Fibroblast of pulmonary artery (primary cell): ENCODE measurements around the gene MEGF6.

Experiments used
- DNase-seq: peaks from one replicate; pipeline ENCODE4 v3.0.0-alpha.2; 2010; ENCODE audit warnings: low read depth
- H3K4me3 ChIP-seq: replicated peaks from 2 replicates; pipeline ENCODE4 v1.5.1; 2011; ENCODE audit warnings: low read depth, mild to moderate bottlenecking, control low read depth, low read length, moderate library complexity
- CTCF ChIP-seq: IDR thresholded peaks from 2 replicates; pipeline ENCODE4 v1.5.1; 2011; ENCODE audit warnings: mild to moderate bottlenecking, control low read depth, low read length, inconsistent platforms; ENCODE audit errors: missing control alignments

The MEGF6 gene

GRCh38 chr1:3501437-3501836, 109.9 kb downstream of the MEGF6 start:
- H3K4me3 ChIP-seq = no peak overlapping the region
- TF ChIP-seq CTCF = no peak

GRCh38 chr1:3500265-3500835, 111.0 kb downstream of the MEGF6 start:
- H3K4me3 ChIP-seq = no peak overlapping the region
- no peak for DNase-seq
- no peak for TF ChIP-seq CTCF

More at GRCh38 chr1:3501437-3501836, 109.9 kb downstream of the MEGF6 start:
- no peak for DNase-seq

GRCh38 chr1:3499611-3500010, 111.7 kb downstream of the MEGF6 start:
- no peak overlapping the region for H3K4me3 ChIP-seq
- TF ChIP-seq CTCF = no peak
- DNase-seq = no peak

- TF ChIP-seq CTCF = no peak
- H3K4me3 ChIP-seq = no peak overlapping the region
These were observed 112.3 kb downstream of the MEGF6 start for GRCh38 chr1:3498986-3499385.

GRCh38 chr1:3498246-3498930, 112.9 kb downstream of the MEGF6 start:
- DNase-seq = no peak
- TF ChIP-seq CTCF = no peak
- no peak overlapping the region for H3K4me3 ChIP-seq

More at GRCh38 chr1:3498986-3499385, 112.3 kb downstream of the MEGF6 start:
- no peak for DNase-seq

GRCh38 chr1:3497521-3497920, 113.8 kb downstream of the MEGF6 start:
- no peak for DNase-seq
- H3K4me3 ChIP-seq = no peak overlapping the region
- no peak for TF ChIP-seq CTCF

GRCh38 chr1:3496916-3497315, 114.4 kb downstream of the MEGF6 start:
- H3K4me3 ChIP-seq = no peak overlapping the region
- no peak for TF ChIP-seq CTCF
- no peak for DNase-seq
